H1 (cell line): ENCODE results near the gene TLE4. TPM values are rescaled to one million over a fixed set of nuclear protein-coding genes. Genes with fewer than 3 reads are reported as not detected.

Experiments
- CTCF ChIA-PET: fragments of 300-600 bp; sonication (Branson Sonifier 250); formaldehyde crosslinking; loops from one replicate; lab custom pipeline; 2021; ENCODE audit not compliant: partially characterized antibody; lab: Charles Lee
- POLR2A ChIA-PET: fragments of 300-600 bp; sonication (Branson Sonifier 250); formaldehyde crosslinking; loops from one replicate; lab custom pipeline; 2021; ENCODE audit warnings: inconsistent platforms; ENCODE audit not compliant: partially characterized antibody; lab: Charles Lee
- DNase-seq, 2 experiments: peaks; one replicate each; pipeline versions ENCODE4 v3.0.0 to v3.0.0-alpha.2; 2010 to 2022; ENCODE audit warnings: low spot score in 2 of 2, low read depth in 1 of 2, mixed read lengths in 1 of 2
- FAIRE-seq: peaks from 2 replicates; lab custom pipeline; 2011; peaks lifted over from hg19 to GRCh38; lab: Jason Lieb, UNC
- H2AFZ ChIP-seq: 2 replicates; pipeline ENCODE4 v1.8.1; 2012; ENCODE audit warnings: low read length, inconsistent platforms
- H2AK5ac ChIP-seq: 2 replicates; pipeline ENCODE4 v1.6.1; 2013; ENCODE audit warnings: low read depth, low read length
- H2BK120ac ChIP-seq: replicated peaks from 2 replicates; pipeline ENCODE3; 2013; ENCODE audit warnings: low read depth, low read length, inconsistent platforms
- H2BK12ac ChIP-seq: 2 replicates; pipeline ENCODE4 v1.6.1; 2013; ENCODE audit warnings: low read depth, low read length
- H2BK15ac ChIP-seq: 2 replicates; pipeline ENCODE4 v1.6.1; 2013; ENCODE audit warnings: low read length
- H2BK20ac ChIP-seq: 2 replicates; pipeline ENCODE4 v1.6.1; 2013; ENCODE audit warnings: low read length
- H2BK5ac ChIP-seq: 2 replicates; pipeline ENCODE4 v1.6.1; 2013; ENCODE audit warnings: low read depth, low read length
- H3K14ac ChIP-seq: 2 replicates; pipeline ENCODE4 v1.6.1; 2013; ENCODE audit warnings: inconsistent platforms; ENCODE audit not compliant: insufficient read length
- H3K18ac ChIP-seq: 2 replicates; pipeline ENCODE4 v1.6.1; 2013; ENCODE audit warnings: low read length; ENCODE audit errors: extremely low read depth
- H3K23ac ChIP-seq: 2 replicates; pipeline ENCODE4 v1.6.1; 2013; ENCODE audit warnings: inconsistent platforms; ENCODE audit not compliant: insufficient read length
- H3K23me2 ChIP-seq: 2 replicates; pipeline ENCODE4 v1.6.1; 2013; ENCODE audit warnings: low read depth, low read length
- H3K27ac ChIP-seq: 2 replicates; pipeline ENCODE4 v1.6.1; 2011; ENCODE audit warnings: low read depth, low read length, inconsistent platforms
- H3K27me3 ChIP-seq, 4 experiments: replicated peaks in 1 of 4; 1 replicate in 1 of 4; 2 replicates in 3 of 4; pipeline versions ENCODE4 v1.6.1 to v1.8.1; 2011 to 2013; ENCODE audit warnings: low read length in 3 of 4, mild to moderate bottlenecking in 3 of 4, inconsistent platforms in 2 of 4, mixed read lengths in 2 of 4, moderate library complexity in 1 of 4; ENCODE audit not compliant: control insufficient read depth in 3 of 4, insufficient read depth in 3 of 4; ENCODE audit errors: extremely low read depth in 1 of 4
- H3K36me3 ChIP-seq, 4 experiments: 2 replicates each; pipeline versions ENCODE4 v1.6.1 to v1.8.1; 2011 to 2013; ENCODE audit warnings: mild to moderate bottlenecking in 4 of 4, low read length in 3 of 4, moderate library complexity in 2 of 4, control low read depth in 1 of 4, inconsistent platforms in 1 of 4; ENCODE audit not compliant: insufficient read depth in 4 of 4, control insufficient read depth in 2 of 4
- H3K4ac ChIP-seq: replicated peaks from 2 replicates; pipeline ENCODE3; 2013; ENCODE audit warnings: low read length, low read depth, mixed read lengths, inconsistent platforms; ENCODE audit not compliant: insufficient read length
- H3K4me1 ChIP-seq, 4 experiments: replicated peaks in 1 of 4; 1 replicate in 1 of 4; 2 replicates in 3 of 4; pipeline versions ENCODE4 v1.6.1 to v1.8.1; 2011 to 2013; ENCODE audit warnings: low read length in 3 of 4, inconsistent platforms in 2 of 4, mixed read lengths in 1 of 4; ENCODE audit not compliant: insufficient read depth in 4 of 4, control insufficient read depth in 3 of 4
- H3K4me2 ChIP-seq, 2 experiments: 2 replicates each; pipeline versions ENCODE4 v1.6.1 to v1.8.1; 2011 to 2013; ENCODE audit warnings: low read depth in 2 of 2, low read length in 2 of 2, control low read depth in 1 of 2, inconsistent platforms in 1 of 2, mild to moderate bottlenecking in 1 of 2; ENCODE audit not compliant: insufficient read depth in 1 of 2
- H3K4me3 ChIP-seq, 4 experiments: fragments of 200-600, 300-600 bp in 1 of 4; sonication (generic), shearing (Covaris generic), sonication (Bioruptor Twin) in 1 of 4; 2 replicates each; pipeline versions ENCODE4 v1.5.1 to v1.8.1; 2011 to 2016; ENCODE audit warnings: low read length in 4 of 4, low read depth in 3 of 4, control low read depth in 2 of 4, inconsistent platforms in 2 of 4, mild to moderate bottlenecking in 2 of 4, mixed read lengths in 1 of 4, moderate library complexity in 1 of 4; ENCODE audit not compliant: insufficient read depth in 2 of 4; ENCODE audit errors: extremely low read depth in 1 of 4
- H3K56ac ChIP-seq: replicated peaks from 2 replicates; pipeline ENCODE3; 2013; ENCODE audit warnings: low read depth, mild to moderate bottlenecking, mixed read lengths, low read length, inconsistent platforms; ENCODE audit not compliant: insufficient read length
- H3K79me1 ChIP-seq: 2 replicates; pipeline ENCODE4 v1.6.1; 2013; ENCODE audit warnings: low read depth, low read length, control low read depth
- H3K79me2 ChIP-seq, 2 experiments: 2 replicates each; pipeline versions ENCODE4 v1.6.1 to v1.8.1; 2012 to 2013; ENCODE audit warnings: low read length in 2 of 2, mild to moderate bottlenecking in 2 of 2, inconsistent platforms in 1 of 2; ENCODE audit not compliant: insufficient read depth in 2 of 2, control insufficient read depth in 1 of 2
- H3K9ac ChIP-seq, 4 experiments: replicated peaks in 1 of 4; 1 replicate in 1 of 4; 2 replicates in 3 of 4; pipeline versions ENCODE4 v1.6.1 to v1.8.1; 2011 to 2013; ENCODE audit warnings: low read depth in 3 of 4, low read length in 3 of 4, control low read depth in 2 of 4, mild to moderate bottlenecking in 2 of 4, moderate library complexity in 2 of 4, inconsistent platforms in 1 of 4; ENCODE audit errors: extremely low read depth in 1 of 4
- H3K9me3 ChIP-seq, 2 experiments: 2 replicates each; pipeline versions ENCODE4 v1.6.1 to v1.8.1; 2012 to 2013; ENCODE audit warnings: mild to moderate bottlenecking in 2 of 2, moderate library complexity in 2 of 2, control low read depth in 1 of 2, inconsistent platforms in 1 of 2, low read depth in 1 of 2, low read length in 1 of 2, mixed read lengths in 1 of 2; ENCODE audit not compliant: insufficient read depth in 2 of 2
- H4K20me1 ChIP-seq, 2 experiments: replicated peaks in 1 of 2; 2 replicates each; pipeline versions ENCODE3 to v1.8.1; 2011 to 2013; ENCODE audit warnings: inconsistent platforms in 2 of 2, low read length in 2 of 2, mild to moderate bottlenecking in 1 of 2; ENCODE audit not compliant: insufficient read depth in 2 of 2, control insufficient read depth in 1 of 2
- H4K5ac ChIP-seq: 2 replicates; pipeline ENCODE4 v1.6.1; 2013; ENCODE audit warnings: low read length, low read depth, mixed read lengths, inconsistent platforms; ENCODE audit not compliant: insufficient read length
- H4K8ac ChIP-seq: 2 replicates; pipeline ENCODE4 v1.8.0; 2013; ENCODE audit warnings: mild to moderate bottlenecking, moderate library complexity, low read length, inconsistent platforms; ENCODE audit not compliant: insufficient read depth; ENCODE audit errors: extremely low read depth
- H4K91ac ChIP-seq: replicated peaks from 2 replicates; pipeline ENCODE3; 2013; ENCODE audit warnings: low read length, mixed read lengths, inconsistent platforms; ENCODE audit not compliant: insufficient read length
- CREB1 ChIP-seq: IDR thresholded peaks from 2 replicates; pipeline ENCODE4 v1.6.1; 2012; ENCODE audit warnings: inconsistent platforms
- KDM1A ChIP-seq: fragments of 200-600, 300-600 bp; sonication (generic); IDR thresholded peaks from 2 replicates; pipeline ENCODE4 v1.7.1; 2016; ENCODE audit warnings: mild to moderate bottlenecking, low read length, borderline replicate concordance
- KDM5A ChIP-seq: fragments of 200-600 bp; IDR thresholded peaks from 2 replicates; pipeline ENCODE4 v1.7.1; 2012; ENCODE audit warnings: mild to moderate bottlenecking, low read length, inconsistent platforms, mixed read lengths
- SAP30 ChIP-seq: fragments of 300-600 bp; sonication (generic); IDR thresholded peaks from 2 replicates; pipeline ENCODE4 v1.7.1; 2012; ENCODE audit warnings: low read length, moderate library complexity, mild to moderate bottlenecking, inconsistent platforms; ENCODE audit not compliant: insufficient read depth, insufficient replicate concordance
- WGBS, 2 experiments: shearing (Covaris generic) in 1 of 2; methylation state at CpG; one replicate each; pipeline versions ENCODE4 v1.1.6 to v1.1.7; 2013 to 2015; ENCODE audit warnings: low lambda C conversion rate in 2 of 2, mixed read lengths in 2 of 2, inconsistent platforms in 1 of 2, low coverage in 1 of 2, missing lambda C conversion rate in 1 of 2; ENCODE audit not compliant: insufficient replicate concordance in 2 of 2, insufficient coverage in 1 of 2, insufficient read length in 1 of 2; ENCODE audit errors: extremely low coverage in 1 of 2, missing lambda C conversion rate in 1 of 2; 5-methylcytosine and 5-hydroxymethylcytosine counted together
- polyA plus RNA-seq, 7 experiments: library from polyadenylated mRNA; depleted of rRNA in 3 of 7; stranded (reverse) in 5 of 7; unstranded in 2 of 7; fragments of >200 nt in 5 of 7; fragments of 200-250 nt in 2 of 7; gene quantifications; 1 replicate in 5 of 7; 2 replicates in 1 of 7; 4 replicates in 1 of 7; pipeline versions ENCODE4 v1.2.1 to v1.2.3, GENCODE V29; 2011 to 2013; ENCODE audit warnings: missing spikeins in 2 of 7, mixed read lengths in 2 of 7
- total RNA-seq: library from RNA; stranded (reverse); fragmentation: NEBNext Ultra II Directional; extraction: Animal tissue kit (Norgen Biotek cat#: 25700); gene quantifications from 2 replicates; pipeline ENCODE4 v1.2.1, GENCODE V29; 2021

Gene TLE4
- total and polyA plus RNA-seq, 2 of the 8 experiments (the other 6 are each of a cell fraction or from before 2014, with no cell fraction given), result 32.4 to 36.9 TPM

- no peaks in the 10 kb centered on the region for H3K79me1 ChIP-seq
- H4K5ac ChIP-seq, result no peak overlapping the region
- H2BK12ac ChIP-seq, result no peak overlapping the region
- H3K4me2 ChIP-seq, result no peak overlapping the region
- no peaks in the 10 kb centered on the region; a peak in 2 of 4 replicates for H3K9me3 ChIP-seq
- H3K4me1 ChIP-seq, result peaks cover 0 to 5% (median 0%) of the 10 kb centered on the region in 4 experiments; a peak in 2 of 7 replicates
- no peak overlapping the region for H3K4me3 ChIP-seq
- H3K4ac ChIP-seq, result no peak overlapping the region
- no peak overlapping the region for H2AFZ ChIP-seq
- CTCF ChIA-PET, result interaction anchor here (2.3 kb wide), 1 partner anchor 17 kb away, joined by 8 read pairs; no protein-coding TSS in a partner anchor
- 90% methylated on average over 3 of the region's 3 CpGs; no CpG with 5 or more reads in 1 of the 2 experiments for WGBS, 2 experiments
- H3K18ac ChIP-seq, result no peak overlapping the region
- no peaks in the 10 kb centered on the region for H3K23me2 ChIP-seq
- FAIRE-seq, result no peak
- H3K27me3 ChIP-seq, result no peaks in the 10 kb centered on the region
- H3K56ac ChIP-seq, result no peak overlapping the region
- POLR2A ChIA-PET, result interaction anchor here (1.5 kb wide), 1 partner anchor 171 kb away, joined by 4 read pairs; no protein-coding TSS in a partner anchor
- H3K23ac ChIP-seq, result no peak overlapping the region
- H3K9ac ChIP-seq, result no peak overlapping the region
- no peak overlapping the region for H2BK5ac ChIP-seq
- H4K8ac ChIP-seq, result no peak overlapping the region
- H3K36me3 ChIP-seq, result no peaks in the 10 kb centered on the region
- H2AK5ac ChIP-seq, result no peak overlapping the region
- H2BK15ac ChIP-seq, result no peak overlapping the region
- H3K79me2 ChIP-seq, result no peaks in the 10 kb centered on the region
- no peak for TF ChIP-seq KDM5A
- no peak for TF ChIP-seq CREB1
- no peak for TF ChIP-seq KDM1A
- no peak for TF ChIP-seq SAP30
- no peak overlapping the region for H2BK20ac ChIP-seq
- no peak for DNase-seq
- no peak overlapping the region for H3K27ac ChIP-seq
- no peaks in the 10 kb centered on the region for H4K20me1 ChIP-seq
- H3K14ac ChIP-seq, result no peak overlapping the region
- no peak overlapping the region for H4K91ac ChIP-seq
- H2BK120ac ChIP-seq, result no peak overlapping the region
Measured at GRCh38 chr9:79741381-79741780, 169.6 kb downstream of the TLE4 start.
